ENCODE measurements around the gene GZMM.
"Not testable (repeated sequence)": the region's sequence is repeated elsewhere in the genome, so short reads cannot be mapped to it uniquely, and the experiment has no call there.

The GZMM gene

GRCh38 chr19:583968-584239 lies 40.1 kb downstream of the GZMM start:
- DNase-seq, result no peak

- DNase-seq, result peak; percentile 60
Measured at GRCh38 chr19:584240-585001, 40.6 kb downstream of the GZMM start.

GRCh38 chr19:585146-585545 lies 41.3 kb downstream of the GZMM start:
- DNase-seq, result not testable (repeated sequence)

- no peak for DNase-seq
Measured at GRCh38 chr19:585551-586110, 41.8 kb downstream of the GZMM start.

- peak; percentile 32 for DNase-seq
Measured at GRCh38 chr19:588093-588740, 44.4 kb downstream of the GZMM start.

- no peak for DNase-seq
Measured at GRCh38 chr19:588741-589692, 45.2 kb downstream of the GZMM start.

GRCh38 chr19:589693-590395 lies 46.0 kb downstream of the GZMM start, which contains the start of gene HCN2:
Gene HCN2 (plus strand): TSS chr19:589881. CDS start chr19:589946, 65 bp downstream.
- DNase-seq, result no peak

- DNase-seq, result no peak
Measured at GRCh38 chr19:590396-590745, 46.5 kb downstream of the GZMM start.

GRCh38 chr19:590750-591098 lies 46.9 kb downstream of the GZMM start:
- no peak for DNase-seq

GRCh38 chr19:591099-591958 lies 47.5 kb downstream of the GZMM start:
- no peak for DNase-seq

- DNase-seq, result no peak
Measured at GRCh38 chr19:592101-592500, 48.2 kb downstream of the GZMM start.

- DNase-seq, result no peak
Measured at GRCh38 chr19:593055-593454, 49.2 kb downstream of the GZMM start.

GRCh38 chr19:593505-593904 lies 49.7 kb downstream of the GZMM start:
- DNase-seq, result no peak

GRCh38 chr19:594265-594870 lies 50.5 kb downstream of the GZMM start:
- DNase-seq, result no peak

- DNase-seq, result no peak
Measured at GRCh38 chr19:595326-596262, 51.7 kb downstream of the GZMM start.

- no peak for DNase-seq
Measured at GRCh38 chr19:596263-596655, 52.4 kb downstream of the GZMM start.

- no peak for DNase-seq
Measured at GRCh38 chr19:597406-598315, 53.8 kb downstream of the GZMM start.

Measured in GDM1 (cell line).